GM18873 (cell line): Measurements from ENCODE around the gene LINGO3.

Experiments
- ATAC-seq: cut with Tn5 transposase; IDR thresholded peaks from one replicate; pipeline ENCODE4 v1.9.1; 2021; ENCODE audit warnings: mild to moderate bottlenecking, moderate library complexity, moderate number of reproducible peaks; ENCODE audit not compliant: unreplicated experiment, low FRiP score

The LINGO3 gene

GRCh38 chr19:2340496-2341243 lies 32.7 kb upstream of the LINGO3 start:
- ATAC-seq = no peak

GRCh38 chr19:2339644-2340310 lies 31.8 kb upstream of the LINGO3 start:
- ATAC-seq = no peak

DNA sequence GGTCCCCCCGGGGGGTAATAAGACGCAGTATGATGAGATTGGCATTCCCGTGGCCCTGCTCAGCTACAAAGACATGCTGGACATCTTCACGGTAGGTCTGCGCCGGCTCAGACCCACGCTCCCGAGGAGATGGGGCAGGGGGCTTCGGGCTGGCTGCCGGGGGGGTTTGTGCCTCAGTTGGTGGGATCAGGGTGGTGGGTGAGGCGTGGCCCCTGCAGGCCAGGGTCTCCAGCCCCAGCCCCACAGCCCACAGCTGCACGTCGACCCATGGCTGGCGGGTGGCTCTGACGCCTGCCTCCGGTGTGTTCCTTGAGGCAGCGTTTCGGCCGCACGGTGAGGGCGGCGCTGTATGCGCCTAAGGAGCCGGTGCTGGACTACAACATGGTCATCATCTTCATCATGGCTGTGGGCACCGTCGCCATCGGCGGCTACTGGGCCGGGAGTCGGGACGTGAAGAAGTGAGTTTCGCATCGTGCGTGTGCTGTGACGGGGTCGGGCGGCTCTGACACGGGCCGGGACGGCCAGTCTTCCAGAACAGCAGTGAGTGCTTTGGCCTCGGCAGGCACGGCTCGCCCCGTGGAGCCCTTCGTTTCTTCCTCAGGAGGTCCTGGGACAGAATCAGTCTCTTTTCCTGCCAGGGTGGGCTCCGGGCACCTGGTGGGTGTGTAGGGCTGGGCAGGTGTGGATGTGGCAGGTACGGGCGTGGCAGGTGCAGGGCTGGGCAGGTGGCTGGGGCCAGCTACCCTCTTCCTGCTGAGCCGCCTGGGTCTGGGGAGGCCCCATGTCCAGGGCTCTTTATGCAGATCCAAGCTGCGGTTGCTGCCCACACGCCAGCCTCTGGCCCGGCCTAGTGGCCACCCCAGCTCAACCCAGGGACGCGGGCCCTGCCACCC lies 31.0 kb upstream of the LINGO3 start:
- ATAC-seq = no peak

DNA sequence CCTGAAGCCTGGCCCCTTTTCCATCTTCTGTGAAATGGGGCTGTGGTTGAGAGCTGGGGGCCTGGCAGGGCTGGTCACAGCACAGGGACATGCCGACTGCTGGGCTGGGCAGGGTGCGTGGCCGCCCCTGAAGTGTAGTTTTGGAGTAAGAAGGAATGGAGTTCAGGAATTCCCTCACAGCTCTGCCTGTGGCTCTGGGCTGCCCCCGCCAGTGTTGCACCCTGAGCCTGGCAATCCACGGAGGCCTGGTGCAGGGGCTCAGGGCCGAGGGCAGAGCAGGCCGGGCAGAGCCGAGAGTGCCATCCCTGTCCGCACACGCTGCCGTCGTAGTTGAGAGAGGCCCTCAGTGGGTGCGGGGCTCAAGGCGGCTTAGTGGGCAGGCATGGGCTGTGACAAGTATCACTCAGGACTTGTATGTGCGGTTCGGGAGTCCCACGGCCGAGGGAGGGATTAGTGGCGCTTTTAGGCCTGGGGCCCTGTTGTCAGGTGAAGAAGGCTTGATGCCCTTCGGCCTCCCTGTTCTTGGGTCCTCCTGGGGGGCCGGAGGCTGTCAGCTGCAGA lies 30.2 kb upstream of the LINGO3 start:
- no peak for ATAC-seq

- no peak for ATAC-seq
These were observed 29.4 kb upstream of the LINGO3 start for GRCh38 chr19:2337329-2337707.

- no peak for ATAC-seq
These were observed 28.8 kb upstream of the LINGO3 start for GRCh38 chr19:2336528-2337328.

DNA sequence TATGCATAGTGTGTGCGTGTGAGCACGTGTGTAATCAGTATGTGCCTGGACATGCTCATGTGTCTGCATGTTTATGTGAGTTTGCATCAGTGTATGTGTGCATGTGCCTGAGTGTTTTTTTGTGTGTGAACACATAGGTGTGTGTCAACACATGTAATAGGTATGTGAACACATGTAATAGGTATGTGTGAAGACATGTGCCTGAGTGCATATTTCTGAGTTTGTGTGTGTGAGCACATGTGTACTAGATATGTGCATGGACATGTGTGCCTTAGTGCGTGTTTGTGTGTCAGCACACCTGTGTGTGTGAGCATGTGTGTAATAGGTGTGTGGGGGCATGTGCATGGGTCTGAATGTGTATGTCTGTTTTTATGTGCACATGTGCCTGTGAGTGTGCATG lies 27.9 kb upstream of the LINGO3 start:
- ATAC-seq = no peak

GRCh38 chr19:2334986-2335846 lies 27.3 kb upstream of the LINGO3 start:
- ATAC-seq = no peak

GRCh38 chr19:2334426-2334825 lies 26.5 kb upstream of the LINGO3 start:
- ATAC-seq = no peak

DNA sequence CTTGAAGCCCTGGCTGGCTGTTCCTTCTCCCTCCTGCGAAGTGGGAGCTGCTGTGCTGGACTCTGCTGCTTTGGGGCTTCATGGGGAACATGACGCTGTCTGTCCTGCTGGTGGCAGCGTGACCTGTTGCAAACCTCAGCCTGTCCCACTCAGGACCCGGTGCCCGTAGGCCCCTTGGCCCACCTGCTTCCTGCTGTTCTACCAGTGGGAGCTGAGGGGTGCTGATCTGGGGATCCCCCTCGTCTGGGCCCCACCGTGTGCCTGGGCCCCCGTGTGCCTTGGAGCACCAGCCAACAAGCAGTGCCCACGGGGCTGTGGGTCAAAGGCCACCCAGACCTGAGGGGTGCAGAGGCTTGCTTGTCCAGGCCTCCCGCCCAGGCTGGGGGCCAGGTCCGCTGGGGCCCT lies 25.9 kb upstream of the LINGO3 start:
- no peak for ATAC-seq

DNA sequence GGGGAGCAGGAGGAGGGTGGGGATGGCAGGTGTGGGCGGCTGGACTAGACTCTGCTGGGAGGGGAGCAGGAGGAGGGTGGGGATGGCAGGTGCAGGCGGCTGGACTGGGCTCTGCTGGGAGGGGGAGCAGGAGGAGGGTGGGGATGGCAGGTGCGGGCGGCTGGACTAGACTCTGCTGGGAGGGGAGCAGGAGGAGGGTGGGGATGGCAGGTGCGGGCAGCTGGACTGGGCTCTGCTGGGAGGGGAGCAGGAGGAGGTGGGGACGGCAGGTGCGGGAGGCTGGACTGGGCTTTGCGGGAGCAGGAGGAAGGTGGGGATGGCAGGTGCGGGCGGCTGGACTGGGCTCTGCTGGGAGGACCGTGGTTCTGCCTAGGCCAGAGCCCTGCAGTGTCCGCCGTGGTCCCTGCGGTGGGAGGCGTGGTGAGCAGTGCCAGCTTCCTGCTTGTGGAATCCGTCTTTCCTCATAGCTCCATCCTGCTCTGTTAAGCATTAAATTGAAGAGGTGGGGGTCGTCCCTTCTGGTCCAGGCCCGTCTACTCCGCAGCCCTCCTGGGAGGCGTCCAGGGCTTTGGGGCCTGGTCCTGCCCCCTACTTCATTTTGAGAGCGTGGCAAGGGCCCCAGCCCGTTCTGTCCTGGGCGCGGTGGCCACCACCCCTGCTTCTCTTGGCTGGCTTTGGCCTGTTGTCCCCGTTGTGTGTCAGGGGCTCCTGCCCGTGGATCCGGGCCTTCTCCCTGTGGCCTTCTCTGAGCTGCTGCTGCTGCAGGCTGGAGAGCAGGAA lies 25.3 kb upstream of the LINGO3 start:
- no peak for ATAC-seq

DNA sequence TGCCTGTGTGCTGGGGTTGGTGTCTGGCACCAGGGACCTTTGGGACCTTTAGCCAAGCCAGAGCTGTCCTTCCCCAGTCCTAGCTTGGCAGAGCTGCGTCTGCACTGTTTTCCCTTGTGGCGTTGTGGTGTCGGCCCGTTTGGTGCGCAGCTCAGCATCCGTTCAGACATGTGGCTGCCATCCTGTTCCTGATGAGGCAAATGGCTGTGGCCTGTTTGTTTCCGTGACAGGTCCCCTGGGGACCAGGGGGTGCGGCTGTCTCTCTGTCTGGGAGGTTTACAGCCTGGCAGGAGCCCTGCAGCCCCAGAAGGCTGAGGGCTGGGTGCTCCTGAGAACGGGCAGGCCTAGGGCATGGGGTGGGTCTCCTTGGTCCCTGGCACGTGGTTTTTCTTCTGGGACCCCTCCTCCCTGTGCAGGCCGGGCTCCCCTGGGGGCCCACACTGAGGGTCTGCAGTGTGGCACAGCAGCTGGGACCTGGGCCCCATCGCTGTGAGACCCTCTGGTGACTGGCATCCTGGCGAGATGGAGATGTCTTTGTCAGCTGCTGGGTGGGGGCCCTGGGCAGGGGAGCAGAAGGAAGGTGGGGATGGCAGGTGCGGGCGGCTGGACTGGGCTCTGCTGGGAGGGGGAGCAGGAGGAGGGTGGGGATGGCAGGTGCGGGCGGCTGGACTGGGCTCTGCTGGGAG lies 24.5 kb upstream of the LINGO3 start:
- no peak for ATAC-seq

GRCh38 chr19:2331601-2332246 lies 23.8 kb upstream of the LINGO3 start:
- ATAC-seq = no peak

- ATAC-seq = no peak
These were observed 22.8 kb upstream of the LINGO3 start for GRCh38 chr19:2330632-2331284.

DNA sequence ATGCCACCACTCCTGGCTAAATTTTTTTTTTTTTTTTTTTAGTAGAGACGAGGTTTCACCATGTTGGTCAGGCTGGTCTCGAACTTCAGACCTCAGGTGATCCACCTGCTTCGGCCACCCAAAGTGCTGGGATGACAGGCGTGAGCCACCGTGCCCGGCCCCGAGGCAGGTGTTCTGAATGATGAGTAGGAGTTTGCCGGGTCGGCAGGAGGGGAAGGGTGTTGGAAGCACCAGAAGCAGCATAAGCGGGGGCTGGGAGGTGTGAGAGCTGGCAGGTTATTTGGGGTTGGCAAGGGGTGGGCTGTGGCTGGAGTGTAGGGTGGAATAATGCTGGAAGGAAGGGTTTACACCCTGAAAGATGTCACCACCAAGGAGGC lies 22.3 kb upstream of the LINGO3 start:
- ATAC-seq = no peak

- no peak for ATAC-seq
These were observed 21.6 kb upstream of the LINGO3 start for GRCh38 chr19:2329501-2329916.

DNA sequence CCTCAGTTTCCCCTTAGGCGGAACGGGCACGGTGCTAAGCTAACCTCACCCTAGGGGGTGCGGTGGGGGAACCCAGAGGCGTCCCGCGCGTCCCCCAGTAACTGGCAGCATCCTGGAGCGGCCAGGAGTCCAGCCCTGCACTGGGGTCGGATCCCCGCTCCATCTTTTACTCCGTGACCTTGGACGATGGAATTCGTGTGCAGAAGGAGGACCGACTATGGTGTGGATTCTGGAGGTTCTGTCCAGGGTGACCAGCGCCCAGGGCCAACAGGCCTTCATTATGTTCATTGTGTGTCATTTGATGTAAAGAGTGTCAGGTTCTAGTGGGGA lies 21.2 kb upstream of the LINGO3 start:
- ATAC-seq = no peak
